ENCODE data around the gene TUBGCP6. TPM values are rescaled to one million over a fixed set of nuclear protein-coding genes. Genes with fewer than 3 reads are reported as not detected.

The TUBGCP6 gene
- total and polyA plus RNA-seq, 10 of the 15 experiments (the other 5 are each of a cell fraction or from before 2014, with no cell fraction given), result 0.74 to 41.4 (median 19.4) TPM

DNA sequence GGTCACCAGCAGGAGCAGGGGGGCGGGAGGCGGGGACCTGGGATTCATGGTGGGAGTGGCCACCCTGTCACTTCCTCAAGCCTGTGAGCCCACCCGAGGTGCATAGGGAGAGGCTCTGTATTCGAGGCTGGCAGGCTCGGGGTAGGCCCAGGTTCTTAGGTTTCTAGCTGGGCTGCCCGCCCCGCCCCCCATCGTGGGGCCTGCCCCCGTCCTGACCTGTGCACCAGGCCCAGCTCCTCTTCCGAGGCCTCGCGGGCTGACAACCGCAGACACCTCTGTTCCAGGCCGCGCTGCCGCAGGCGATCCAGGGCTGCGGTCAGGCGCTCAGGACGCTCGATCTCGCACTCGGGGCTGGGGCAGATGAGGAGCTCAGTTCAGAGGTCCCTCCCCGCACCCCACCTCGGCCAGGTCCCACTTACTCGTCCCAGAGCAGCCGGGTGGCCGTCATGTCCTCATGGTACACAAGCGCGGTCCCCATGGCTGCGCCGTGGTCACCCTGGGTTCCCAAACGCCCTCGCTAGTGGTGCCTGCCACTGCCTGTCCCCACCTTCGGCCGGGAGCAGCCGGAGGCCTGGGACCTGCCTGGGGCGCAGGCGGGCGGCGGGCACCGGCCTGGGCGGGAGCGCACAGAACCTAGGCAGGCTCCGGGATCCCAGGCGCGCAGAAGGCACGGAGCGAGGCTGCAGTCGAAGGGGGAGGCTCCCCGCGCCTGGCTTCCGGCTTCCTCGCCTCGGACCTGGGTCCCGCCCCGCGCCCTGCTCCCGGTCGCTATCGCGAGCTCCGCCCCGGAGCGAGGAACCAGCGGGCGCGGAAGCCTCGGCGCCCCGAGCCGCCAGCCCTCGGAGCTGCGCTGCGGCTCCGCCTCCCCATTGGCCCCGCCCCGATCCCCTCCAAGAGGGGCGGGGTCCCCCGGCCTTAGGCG, 6.0 kb upstream of the TUBGCP6 start, which contains the start of gene HDAC10 (continued):
- TF ChIP-seq, protein P1, sequence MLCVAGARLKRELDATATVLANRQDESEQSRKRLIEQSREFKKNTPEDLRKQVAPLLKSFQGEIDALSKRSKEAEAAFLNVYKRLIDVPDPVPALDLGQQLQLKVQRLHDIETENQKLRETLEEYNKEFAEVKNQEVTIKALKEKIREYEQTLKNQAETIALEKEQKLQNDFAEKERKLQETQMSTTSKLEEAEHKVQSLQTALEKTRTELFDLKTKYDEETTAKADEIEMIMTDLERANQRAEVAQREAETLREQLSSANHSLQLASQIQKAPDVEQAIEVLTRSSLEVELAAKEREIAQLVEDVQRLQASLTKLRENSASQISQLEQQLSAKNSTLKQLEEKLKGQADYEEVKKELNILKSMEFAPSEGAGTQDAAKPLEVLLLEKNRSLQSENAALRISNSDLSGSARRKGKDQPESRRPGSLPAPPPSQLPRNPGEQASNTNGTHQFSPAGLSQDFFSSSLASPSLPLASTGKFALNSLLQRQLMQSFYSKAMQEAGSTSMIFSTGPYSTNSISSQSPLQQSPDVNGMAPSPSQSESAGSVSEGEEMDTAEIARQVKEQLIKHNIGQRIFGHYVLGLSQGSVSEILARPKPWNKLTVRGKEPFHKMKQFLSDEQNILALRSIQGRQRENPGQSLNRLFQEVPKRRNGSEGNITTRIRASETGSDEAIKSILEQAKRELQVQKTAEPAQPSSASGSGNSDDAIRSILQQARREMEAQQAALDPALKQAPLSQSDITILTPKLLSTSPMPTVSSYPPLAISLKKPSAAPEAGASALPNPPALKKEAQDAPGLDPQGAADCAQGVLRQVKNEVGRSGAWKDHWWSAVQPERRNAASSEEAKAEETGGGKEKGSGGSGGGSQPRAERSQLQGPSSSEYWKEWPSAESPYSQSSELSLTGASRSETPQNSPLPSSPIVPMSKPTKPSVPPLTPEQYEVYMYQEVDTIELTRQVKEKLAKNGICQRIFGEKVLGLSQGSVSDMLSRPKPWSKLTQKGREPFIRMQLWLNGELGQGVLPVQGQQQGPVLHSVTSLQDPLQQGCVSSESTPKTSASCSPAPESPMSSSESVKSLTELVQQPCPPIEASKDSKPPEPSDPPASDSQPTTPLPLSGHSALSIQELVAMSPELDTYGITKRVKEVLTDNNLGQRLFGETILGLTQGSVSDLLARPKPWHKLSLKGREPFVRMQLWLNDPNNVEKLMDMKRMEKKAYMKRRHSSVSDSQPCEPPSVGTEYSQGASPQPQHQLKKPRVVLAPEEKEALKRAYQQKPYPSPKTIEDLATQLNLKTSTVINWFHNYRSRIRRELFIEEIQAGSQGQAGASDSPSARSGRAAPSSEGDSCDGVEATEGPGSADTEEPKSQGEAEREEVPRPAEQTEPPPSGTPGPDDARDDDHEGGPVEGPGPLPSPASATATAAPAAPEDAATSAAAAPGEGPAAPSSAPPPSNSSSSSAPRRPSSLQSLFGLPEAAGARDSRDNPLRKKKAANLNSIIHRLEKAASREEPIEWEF (IDR thresholded peaks at IDR 0.05; ENCODE audit: insufficient replicate concordance, low read depth, low read length), result no peak
- TF ChIP-seq SIN3A (IDR thresholded peaks at IDR 0.05; ENCODE audit: low read depth, low read length), result 0 out of 2 replicates have a peak, but pooled peaks have one; percentile 72
- TF ChIP-seq CBX5 (IDR thresholded peaks at IDR 0.05; ENCODE audit: low read depth), result no peak
- TF ChIP-seq CBFB (IDR thresholded peaks at IDR 0.05; ENCODE audit: low read depth), result 0 out of 2 replicates have a peak, but pooled peaks have one; percentile 20
- TF ChIP-seq SMARCA5 (IDR thresholded peaks at IDR 0.05), result peak; percentile 19; the same call in 1 of the 2 replicates
- TF ChIP-seq IRF4 (IDR thresholded peaks at IDR 0.05; ENCODE audit: low read depth, low read length), result no peak
- TF ChIP-seq BRCA1 (IDR thresholded peaks at IDR 0.05; ENCODE audit: low read depth, low read length), result peak; percentile 76
- TF ChIP-seq RBBP5 (conservative IDR thresholded peaks at IDR 0.05), result no peak
- no peak for TF ChIP-seq STAT3 (IDR thresholded peaks at IDR 0.05; ENCODE audit: low read depth, low read length)
- no peak for TF ChIP-seq SP1 (IDR thresholded peaks at IDR 0.05; ENCODE audit: low read depth, low read length)
- no peak for TF ChIP-seq HDGF (IDR thresholded peaks at IDR 0.05)
- no peak for TF ChIP-seq CBX3 (IDR thresholded peaks at IDR 0.05; ENCODE audit: borderline replicate concordance, low read depth)
- TF ChIP-seq ATF7 (IDR thresholded peaks at IDR 0.05; ENCODE audit: low read depth), result no peak
- TF ChIP-seq LARP7 (IDR thresholded peaks at IDR 0.05), result peak; percentile 77
- TF ChIP-seq IKZF1 (conservative IDR thresholded peaks at IDR 0.05), result peak; percentile 63
- TF ChIP-seq, protein P2, sequence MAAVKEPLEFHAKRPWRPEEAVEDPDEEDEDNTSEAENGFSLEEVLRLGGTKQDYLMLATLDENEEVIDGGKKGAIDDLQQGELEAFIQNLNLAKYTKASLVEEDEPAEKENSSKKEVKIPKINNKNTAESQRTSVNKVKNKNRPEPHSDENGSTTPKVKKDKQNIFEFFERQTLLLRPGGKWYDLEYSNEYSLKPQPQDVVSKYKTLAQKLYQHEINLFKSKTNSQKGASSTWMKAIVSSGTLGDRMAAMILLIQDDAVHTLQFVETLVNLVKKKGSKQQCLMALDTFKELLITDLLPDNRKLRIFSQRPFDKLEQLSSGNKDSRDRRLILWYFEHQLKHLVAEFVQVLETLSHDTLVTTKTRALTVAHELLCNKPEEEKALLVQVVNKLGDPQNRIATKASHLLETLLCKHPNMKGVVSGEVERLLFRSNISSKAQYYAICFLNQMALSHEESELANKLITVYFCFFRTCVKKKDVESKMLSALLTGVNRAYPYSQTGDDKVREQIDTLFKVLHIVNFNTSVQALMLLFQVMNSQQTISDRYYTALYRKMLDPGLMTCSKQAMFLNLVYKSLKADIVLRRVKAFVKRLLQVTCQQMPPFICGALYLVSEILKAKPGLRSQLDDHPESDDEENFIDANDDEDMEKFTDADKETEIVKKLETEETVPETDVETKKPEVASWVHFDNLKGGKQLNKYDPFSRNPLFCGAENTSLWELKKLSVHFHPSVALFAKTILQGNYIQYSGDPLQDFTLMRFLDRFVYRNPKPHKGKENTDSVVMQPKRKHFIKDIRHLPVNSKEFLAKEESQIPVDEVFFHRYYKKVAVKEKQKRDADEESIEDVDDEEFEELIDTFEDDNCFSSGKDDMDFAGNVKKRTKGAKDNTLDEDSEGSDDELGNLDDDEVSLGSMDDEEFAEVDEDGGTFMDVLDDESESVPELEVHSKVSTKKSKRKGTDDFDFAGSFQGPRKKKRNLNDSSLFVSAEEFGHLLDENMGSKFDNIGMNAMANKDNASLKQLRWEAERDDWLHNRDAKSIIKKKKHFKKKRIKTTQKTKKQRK (IDR thresholded peaks at IDR 0.05; ENCODE audit: low read depth, low read length), result no peak
- 0 out of 2 replicates have a peak, but pooled peaks have one; percentile 81 for TF ChIP-seq POLR2AphosphoS2 (IDR thresholded peaks at IDR 0.05; ENCODE audit: low read depth, low read length)
- TF ChIP-seq ETV6 (conservative IDR thresholded peaks at IDR 0.05 in 1 of 2, IDR thresholded peaks at IDR 0.05 in 1 of 2; ENCODE audit: borderline replicate concordance in 1 of 2, low read depth in 1 of 2), result no peak
- TF ChIP-seq EP300 (IDR thresholded peaks at IDR 0.05; ENCODE audit: borderline replicate concordance in 1 of 2, control insufficient read depth in 1 of 2, low read depth in 2 of 2, low read length in 2 of 2), result no peak
- no peak for TF ChIP-seq YY1 (IDR thresholded peaks at IDR 0.05; ENCODE audit: low read depth, low read length)
- no peak for TF ChIP-seq FOS (IDR thresholded peaks at IDR 0.05; ENCODE audit: borderline replicate concordance, extremely low read depth, insufficient read length)
